ENCODE results near the gene HMX2.
A peak's percentile ranks its signal among the peaks of the same experiment; 100 is the strongest.

GRCh38 chr10:123143162-123143824 is 4.6 kb upstream of the HMX2 start:
- TF ChIP-seq CTCF (conservative IDR thresholded peaks at IDR 0.05 in 1 of 2, IDR thresholded peaks at IDR 0.05 in 1 of 2; ENCODE audit: low read depth in 1 of 2, low read length in 2 of 2), result no peak
- TF ChIP-seq EZH2 (IDR thresholded peaks at IDR 0.05; ENCODE audit: low read length, missing control alignments), result peak; percentile 81

All from fibroblast of lung (primary cell).